GM23338 (cell line): Measurements from ENCODE around the gene KCNIP1.

Source experiments
- CREB1 ChIP-seq: fragments of 250-450 bp; sonication (Bioruptor Pico); IDR thresholded peaks from 2 replicates; pipeline ENCODE4 v1.5.0; 2020; ENCODE audit warnings: low read depth, mild to moderate bottlenecking, moderate library complexity
- EZH2phosphoT487 ChIP-seq: fragments of 200-600 bp; sonication (generic); IDR thresholded peaks from one replicate; pipeline ENCODE4 v1.8.1; 2018; ENCODE audit warnings: antibody characterized with exemption; ENCODE audit not compliant: unreplicated experiment
- POLR2AphosphoS5 ChIP-seq: IDR thresholded peaks from 2 replicates; pipeline ENCODE4 v1.6.1; 2016; ENCODE audit warnings: antibody characterized with exemption, low read depth
- STAT1 ChIP-seq: IDR thresholded peaks from one replicate; pipeline ENCODE4 v1.6.1; 2016; ENCODE audit warnings: antibody characterized with exemption; ENCODE audit not compliant: unreplicated experiment
- TF ChIP-seq, protein P1 (sequence below), 2 experiments: fragments of 200-600 bp in 1 of 2; sonication (generic) in 1 of 2; conservative IDR thresholded peaks; 2 replicates each; pipeline versions ENCODE4 v1.5.1 to v1.6.1; 2016 to 2017; ENCODE audit warnings: antibody characterized with exemption in 2 of 2, low read depth in 2 of 2, mild to moderate bottlenecking in 2 of 2, moderate library complexity in 1 of 2
- TF ChIP-seq, protein P2 (sequence below): IDR thresholded peaks from one replicate; pipeline ENCODE4 v1.6.1; 2018; ENCODE audit warnings: antibody characterized with exemption; ENCODE audit not compliant: unreplicated experiment
- TF ChIP-seq, protein P3 (sequence below): IDR thresholded peaks from 2 replicates; pipeline ENCODE4 v1.6.1; 2016; ENCODE audit warnings: antibody characterized with exemption

DNA sequence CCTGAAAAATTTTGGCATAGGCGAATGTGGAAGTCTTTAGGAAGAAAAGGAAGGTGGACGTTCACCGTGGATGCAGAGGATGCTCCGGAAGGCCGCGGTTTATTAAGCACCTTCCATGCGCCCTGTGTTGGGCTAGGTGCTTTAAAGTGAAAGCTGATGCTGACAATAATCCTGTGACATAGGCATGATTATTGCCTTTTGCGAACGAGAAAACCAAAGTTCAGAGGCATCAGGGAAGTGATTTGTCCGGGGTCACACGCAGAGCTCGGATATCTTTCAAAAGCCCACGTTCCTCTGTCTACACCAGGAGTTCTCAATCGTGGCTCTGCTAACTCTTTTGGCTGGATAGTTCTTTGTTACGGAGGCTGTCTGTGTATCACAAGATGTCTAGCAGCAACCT lies 267.7 kb downstream of the KCNIP1 start:
- TF ChIP-seq, protein P1, sequence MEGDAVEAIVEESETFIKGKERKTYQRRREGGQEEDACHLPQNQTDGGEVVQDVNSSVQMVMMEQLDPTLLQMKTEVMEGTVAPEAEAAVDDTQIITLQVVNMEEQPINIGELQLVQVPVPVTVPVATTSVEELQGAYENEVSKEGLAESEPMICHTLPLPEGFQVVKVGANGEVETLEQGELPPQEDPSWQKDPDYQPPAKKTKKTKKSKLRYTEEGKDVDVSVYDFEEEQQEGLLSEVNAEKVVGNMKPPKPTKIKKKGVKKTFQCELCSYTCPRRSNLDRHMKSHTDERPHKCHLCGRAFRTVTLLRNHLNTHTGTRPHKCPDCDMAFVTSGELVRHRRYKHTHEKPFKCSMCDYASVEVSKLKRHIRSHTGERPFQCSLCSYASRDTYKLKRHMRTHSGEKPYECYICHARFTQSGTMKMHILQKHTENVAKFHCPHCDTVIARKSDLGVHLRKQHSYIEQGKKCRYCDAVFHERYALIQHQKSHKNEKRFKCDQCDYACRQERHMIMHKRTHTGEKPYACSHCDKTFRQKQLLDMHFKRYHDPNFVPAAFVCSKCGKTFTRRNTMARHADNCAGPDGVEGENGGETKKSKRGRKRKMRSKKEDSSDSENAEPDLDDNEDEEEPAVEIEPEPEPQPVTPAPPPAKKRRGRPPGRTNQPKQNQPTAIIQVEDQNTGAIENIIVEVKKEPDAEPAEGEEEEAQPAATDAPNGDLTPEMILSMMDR (conservative IDR thresholded peaks at IDR 0.05; ENCODE audit: low read depth in 2 of 2) = no peak
- TF ChIP-seq, protein P2, sequence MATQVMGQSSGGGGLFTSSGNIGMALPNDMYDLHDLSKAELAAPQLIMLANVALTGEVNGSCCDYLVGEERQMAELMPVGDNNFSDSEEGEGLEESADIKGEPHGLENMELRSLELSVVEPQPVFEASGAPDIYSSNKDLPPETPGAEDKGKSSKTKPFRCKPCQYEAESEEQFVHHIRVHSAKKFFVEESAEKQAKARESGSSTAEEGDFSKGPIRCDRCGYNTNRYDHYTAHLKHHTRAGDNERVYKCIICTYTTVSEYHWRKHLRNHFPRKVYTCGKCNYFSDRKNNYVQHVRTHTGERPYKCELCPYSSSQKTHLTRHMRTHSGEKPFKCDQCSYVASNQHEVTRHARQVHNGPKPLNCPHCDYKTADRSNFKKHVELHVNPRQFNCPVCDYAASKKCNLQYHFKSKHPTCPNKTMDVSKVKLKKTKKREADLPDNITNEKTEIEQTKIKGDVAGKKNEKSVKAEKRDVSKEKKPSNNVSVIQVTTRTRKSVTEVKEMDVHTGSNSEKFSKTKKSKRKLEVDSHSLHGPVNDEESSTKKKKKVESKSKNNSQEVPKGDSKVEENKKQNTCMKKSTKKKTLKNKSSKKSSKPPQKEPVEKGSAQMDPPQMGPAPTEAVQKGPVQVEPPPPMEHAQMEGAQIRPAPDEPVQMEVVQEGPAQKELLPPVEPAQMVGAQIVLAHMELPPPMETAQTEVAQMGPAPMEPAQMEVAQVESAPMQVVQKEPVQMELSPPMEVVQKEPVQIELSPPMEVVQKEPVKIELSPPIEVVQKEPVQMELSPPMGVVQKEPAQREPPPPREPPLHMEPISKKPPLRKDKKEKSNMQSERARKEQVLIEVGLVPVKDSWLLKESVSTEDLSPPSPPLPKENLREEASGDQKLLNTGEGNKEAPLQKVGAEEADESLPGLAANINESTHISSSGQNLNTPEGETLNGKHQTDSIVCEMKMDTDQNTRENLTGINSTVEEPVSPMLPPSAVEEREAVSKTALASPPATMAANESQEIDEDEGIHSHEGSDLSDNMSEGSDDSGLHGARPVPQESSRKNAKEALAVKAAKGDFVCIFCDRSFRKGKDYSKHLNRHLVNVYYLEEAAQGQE = no peak
- TF ChIP-seq CREB1 (CRISPR knock-in tag) = no peak
- no peak for TF ChIP-seq STAT1
- TF ChIP-seq EZH2phosphoT487 = no peak
- TF ChIP-seq, protein P3, sequence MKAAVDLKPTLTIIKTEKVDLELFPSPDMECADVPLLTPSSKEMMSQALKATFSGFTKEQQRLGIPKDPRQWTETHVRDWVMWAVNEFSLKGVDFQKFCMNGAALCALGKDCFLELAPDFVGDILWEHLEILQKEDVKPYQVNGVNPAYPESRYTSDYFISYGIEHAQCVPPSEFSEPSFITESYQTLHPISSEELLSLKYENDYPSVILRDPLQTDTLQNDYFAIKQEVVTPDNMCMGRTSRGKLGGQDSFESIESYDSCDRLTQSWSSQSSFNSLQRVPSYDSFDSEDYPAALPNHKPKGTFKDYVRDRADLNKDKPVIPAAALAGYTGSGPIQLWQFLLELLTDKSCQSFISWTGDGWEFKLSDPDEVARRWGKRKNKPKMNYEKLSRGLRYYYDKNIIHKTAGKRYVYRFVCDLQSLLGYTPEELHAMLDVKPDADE = no peak
- TF ChIP-seq POLR2AphosphoS5 = no peak
